Frontal cortex (tissue), 4 donors: ENCODE results near the gene CD79A. TPM values are rescaled to one million over a fixed set of nuclear protein-coding genes. Genes with fewer than 3 reads are reported as not detected.
"Not testable (repeated sequence)": the region's sequence is repeated elsewhere in the genome, so short reads cannot be mapped to it uniquely, and the experiment has no call there.

Source experiments
- DNase-seq, 2 donors: peaks; one replicate each; pipeline ENCODE4 v3.0.0; 2012; ENCODE audit warnings: low spot score in 2 of 2
- FAIRE-seq: peaks from 2 replicates; lab custom pipeline; 2012; peaks lifted over from hg19 to GRCh38; lab: Jason Lieb, UNC
- total RNA-seq: library from RNA; depleted of rRNA; stranded (reverse); fragments of >200 nt; gene quantifications from one replicate; pipeline ENCODE4 v1.2.3, GENCODE V29; 2014
- donor health status: control.
- donor health status: control.
- donor health status: control.

CD79A gene
- total RNA-seq, 1 donor from 2014 or later, result not detected

- DNase-seq (no peak), FAIRE-seq (no peak)
Observed at GRCh38 chr19:41902594-41902993, 25.5 kb downstream of the CD79A start.

DNA sequence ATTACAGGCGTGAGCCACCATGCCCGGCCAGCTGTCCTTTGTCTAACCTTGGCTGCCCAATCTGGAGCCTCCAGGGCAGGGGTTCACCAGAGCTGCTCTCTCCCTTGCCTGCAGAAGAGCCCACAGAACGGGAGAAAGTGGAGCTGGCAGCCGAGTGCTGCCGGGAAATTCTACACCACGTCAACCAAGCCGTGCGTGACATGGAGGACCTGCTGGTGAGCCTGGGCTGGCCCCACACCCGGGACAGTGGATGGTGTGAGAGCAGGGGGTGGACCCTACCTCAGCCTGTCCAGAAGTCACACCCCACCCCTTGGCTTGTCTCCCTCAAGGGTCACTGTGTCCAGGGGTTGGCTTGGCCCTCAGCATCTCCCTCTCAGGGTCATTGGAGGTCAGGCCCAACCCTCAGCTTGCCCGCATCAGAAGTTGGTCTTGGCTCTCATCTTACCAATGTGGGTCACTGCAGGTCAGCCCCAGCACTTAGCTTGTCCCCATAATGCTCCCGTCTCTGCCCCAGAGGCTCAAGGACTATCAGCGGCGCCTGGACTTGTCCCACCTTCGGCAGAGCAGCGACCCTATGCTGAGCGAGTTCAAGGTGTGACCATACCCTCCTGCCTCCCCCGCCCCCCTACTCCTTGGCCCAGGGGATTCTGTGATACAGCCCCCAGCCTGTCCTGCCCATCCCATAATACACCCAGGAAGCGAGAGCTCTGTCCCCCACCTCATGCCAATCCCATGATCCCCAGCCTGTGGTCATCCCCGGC lies 26.3 kb downstream of the CD79A start:
- DNase-seq (no peak), FAIRE-seq (no peak)

GRCh38 chr19:41904118-41904870 lies 27.2 kb downstream of the CD79A start:
- DNase-seq (no peak), FAIRE-seq (no peak)

- FAIRE-seq, result no peak
- no peak for DNase-seq
Observed at GRCh38 chr19:41905273-41906002, 28.4 kb downstream of the CD79A start.

- DNase-seq, result no peak
- FAIRE-seq, result no peak
Observed at GRCh38 chr19:41906271-41906670, 29.2 kb downstream of the CD79A start.

- FAIRE-seq, result no peak
- DNase-seq, result no peak
Observed at GRCh38 chr19:41906916-41907680, 30.0 kb downstream of the CD79A start.

DNA sequence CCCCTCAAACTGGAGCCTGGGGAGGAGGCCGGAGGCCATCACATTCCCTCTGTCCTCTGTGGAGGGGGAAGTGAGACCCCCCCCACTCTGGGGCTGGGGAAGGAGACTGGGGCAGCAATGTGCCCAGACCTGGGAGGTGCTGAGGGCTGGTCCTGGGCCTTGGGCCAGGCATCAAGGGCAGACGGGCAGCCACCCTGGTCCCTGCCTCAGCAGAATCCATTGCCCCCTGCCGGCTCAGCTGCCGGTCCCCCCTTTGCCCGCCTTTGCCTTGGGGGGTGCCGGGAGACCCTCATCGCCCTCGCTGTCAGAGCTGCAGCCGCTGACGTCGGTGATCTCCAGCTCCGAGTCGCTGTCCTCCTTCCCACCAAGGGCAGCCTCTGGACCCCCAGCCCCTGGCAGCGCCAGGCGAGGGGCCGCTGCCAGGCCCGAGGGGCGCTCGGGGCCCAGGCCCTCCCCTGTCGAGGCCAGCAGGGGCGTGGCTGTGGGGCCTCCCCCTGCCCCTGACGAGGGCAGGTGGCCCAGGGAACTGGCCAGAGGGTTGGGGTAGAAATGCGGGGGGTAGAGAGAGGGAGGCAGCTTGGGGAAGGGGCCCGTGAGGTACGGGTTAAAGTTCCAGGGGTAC lies 31.0 kb downstream of the CD79A start:
- no peak for DNase-seq
- FAIRE-seq, result no peak

DNA sequence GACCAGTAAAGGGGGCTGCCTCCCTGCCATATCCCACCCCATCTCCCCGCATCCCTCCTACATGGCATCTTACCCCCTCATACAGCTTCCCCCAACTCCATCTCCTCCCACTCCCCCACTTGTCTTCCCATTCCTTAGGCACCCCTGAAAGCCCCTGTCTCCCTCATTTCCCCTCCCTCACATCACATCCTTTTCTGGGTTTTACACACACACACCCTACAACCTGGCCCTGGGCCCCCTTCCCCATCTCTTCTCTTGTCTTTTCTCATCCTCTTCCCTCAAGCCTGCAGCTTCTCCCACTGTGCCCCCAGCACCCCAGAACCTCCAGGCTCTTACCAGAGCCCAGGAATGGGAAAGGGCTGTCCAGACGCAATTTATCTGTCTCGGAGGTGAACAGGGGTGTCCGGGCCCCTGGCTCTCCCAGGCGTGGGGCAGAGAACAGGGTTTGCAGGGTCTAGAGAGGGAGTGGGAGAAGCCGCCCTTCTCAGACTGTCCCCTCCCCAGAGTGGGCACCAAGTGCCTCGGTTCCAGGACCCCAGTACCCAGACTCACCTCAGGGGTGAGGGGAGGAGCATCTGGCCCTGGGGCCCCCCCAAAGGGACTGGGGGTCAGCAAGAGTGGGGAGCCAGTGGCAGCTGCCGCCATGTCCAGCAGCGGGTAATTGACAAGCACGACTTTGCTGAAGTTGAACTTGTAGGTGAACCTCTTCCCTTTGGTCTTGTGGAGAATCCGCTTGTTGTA lies 31.8 kb downstream of the CD79A start:
- DNase-seq (no peak), FAIRE-seq (no peak)

DNA sequence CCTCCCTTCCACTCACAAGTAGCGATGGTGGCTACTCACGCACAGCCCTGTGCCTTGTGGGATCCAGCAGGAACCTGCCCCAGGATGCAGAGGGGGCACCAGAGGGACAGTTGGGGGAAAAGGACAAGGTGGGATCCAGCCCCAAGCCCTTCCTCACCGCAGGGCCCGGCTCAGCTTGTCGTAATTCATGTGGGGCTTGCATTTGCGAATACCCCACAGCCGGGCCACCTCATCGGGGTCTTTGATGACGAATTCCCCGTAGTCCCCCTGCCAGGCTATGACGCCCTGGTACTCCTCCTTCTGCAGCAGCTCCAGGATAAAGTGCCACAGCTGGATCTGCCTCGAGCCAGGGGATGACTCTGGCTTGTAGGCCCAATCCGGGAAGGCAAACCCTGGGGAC lies 32.6 kb downstream of the CD79A start:
- FAIRE-seq, result no peak

GRCh38 chr19:41910240-41910991 lies 33.3 kb downstream of the CD79A start:
- FAIRE-seq (no peak), DNase-seq (no peak)

More for the DNA sequence above, 32.6 kb downstream of the CD79A start:
- DNase-seq, result no peak

GRCh38 chr19:41910992-41911888 lies 34.2 kb downstream of the CD79A start:
- no peak for FAIRE-seq
- DNase-seq, result no peak

DNA sequence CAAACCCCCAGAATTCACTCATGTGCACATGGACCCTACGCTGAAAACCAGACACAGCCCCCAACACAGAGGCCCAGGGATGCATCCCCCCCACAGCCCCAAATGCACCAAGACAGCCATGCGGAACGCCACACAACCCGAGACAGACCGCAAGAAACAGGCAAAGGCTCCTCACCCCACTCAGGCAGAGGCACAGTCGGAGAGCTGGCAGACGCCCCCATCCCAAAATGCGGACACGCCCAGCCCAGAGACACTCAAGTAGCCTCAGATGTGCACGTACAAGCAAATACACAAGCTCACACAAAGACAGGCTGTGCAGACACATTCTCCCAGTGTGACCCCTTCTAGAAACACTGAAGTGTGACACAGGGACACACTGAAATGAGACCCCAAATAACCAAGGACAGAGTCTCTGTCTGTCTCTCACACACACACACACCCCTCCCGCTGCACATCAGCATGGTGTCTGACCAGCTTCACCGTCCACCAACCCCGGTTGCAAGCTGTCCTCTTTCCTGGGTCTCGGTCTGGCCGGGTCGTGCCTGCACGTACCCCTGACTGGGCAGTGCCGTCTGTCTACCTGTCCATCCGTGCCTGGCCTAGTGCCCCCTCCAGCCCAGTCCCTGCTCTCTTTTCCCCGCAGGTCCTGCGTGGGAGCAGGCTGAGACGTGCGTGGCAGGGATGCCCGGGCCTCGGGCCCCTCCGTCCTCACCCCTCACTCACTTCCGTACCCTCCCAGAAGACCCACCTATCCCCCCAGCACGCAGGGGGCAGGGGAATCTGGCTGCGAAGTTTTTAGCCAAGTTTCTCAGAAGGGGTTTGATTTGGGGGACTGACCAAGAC lies 35.0 kb downstream of the CD79A start:
- DNase-seq (no peak), FAIRE-seq (no peak)

GRCh38 chr19:41912899-41913537 lies 35.9 kb downstream of the CD79A start:
- peak in 1 of 2 donors; percentile 59 for DNase-seq
- no peak for FAIRE-seq

DNA sequence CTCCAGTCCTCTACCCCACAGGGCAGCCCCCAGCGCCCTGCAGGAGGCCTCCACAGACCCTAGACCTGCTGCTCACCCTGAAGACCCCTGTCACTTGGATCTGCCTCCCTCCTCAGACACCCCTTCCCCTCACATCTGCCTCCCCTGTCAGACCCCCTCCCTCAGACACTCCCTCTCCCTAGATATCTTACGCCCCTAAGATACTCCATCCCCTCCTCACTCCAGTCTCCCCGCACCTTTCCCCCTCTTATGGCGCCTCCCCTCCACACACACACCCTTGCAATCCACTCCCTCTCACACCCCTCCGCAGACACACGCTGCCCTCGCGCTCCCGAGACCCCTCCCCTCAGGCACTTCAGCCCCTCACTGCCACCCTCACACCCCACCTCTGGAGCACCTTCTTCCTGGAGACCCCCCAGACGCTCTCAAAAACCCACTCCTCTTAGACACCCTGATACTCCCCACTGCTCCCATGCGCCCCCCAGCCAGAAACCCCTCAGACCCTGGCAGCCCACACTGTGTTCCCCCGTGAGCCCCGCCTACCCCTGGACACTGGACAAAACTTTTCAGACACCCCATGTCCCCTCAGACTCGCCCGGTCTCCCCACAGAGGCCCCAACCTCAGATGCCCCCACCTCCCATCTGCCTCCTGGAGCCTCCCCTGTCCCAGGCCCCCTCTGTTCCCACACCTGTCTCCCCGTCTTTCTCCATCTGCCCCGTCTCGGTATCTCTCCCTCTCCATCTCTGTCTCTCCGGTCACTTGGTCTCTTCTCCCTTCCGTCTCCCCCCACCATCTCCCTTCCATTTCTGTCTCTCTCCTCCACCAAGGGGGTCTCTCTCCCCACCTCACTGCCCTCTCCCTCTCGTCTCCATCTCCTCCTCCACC lies 36.7 kb downstream of the CD79A start:
- FAIRE-seq (no peak), DNase-seq (no peak)

DNA sequence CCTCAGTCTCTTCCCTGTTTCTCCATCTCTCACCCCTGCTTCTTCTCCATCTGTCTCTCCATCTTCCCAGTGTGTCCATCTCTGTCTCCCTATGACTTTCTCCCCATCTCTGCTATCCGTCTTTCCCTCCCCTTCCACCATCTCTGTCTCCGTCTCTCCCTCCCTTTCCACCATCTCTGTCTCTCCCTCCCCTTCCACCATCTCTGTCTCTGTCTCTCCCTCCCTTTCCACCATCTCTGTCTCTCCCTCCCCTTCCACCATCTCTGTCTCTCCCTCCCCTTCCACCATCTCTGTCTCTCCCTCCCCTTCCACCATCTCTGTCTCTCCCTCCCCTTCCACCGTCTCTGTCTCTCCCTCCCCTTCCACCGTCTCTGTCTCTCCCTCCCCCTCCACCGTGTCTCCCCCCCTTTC lies 37.4 kb downstream of the CD79A start:
- FAIRE-seq, DNase-seq: not testable (repeated sequence)
